Activated naive CD4-positive, alpha-beta T cell treated with anti-CD3 and anti-CD28 coated beads, Interleukin-2, amount 50 U/mL, for 72 hours (primary cell): ENCODE measurements around the gene TCP1. TPM values are rescaled to one million over a fixed set of nuclear protein-coding genes. Genes with fewer than 3 reads are reported as not detected.
A peak's percentile ranks its signal among the peaks of the same experiment; 100 is the strongest.
"Not testable (repeated sequence)": the region's sequence is repeated elsewhere in the genome, so short reads cannot be mapped to it uniquely, and the experiment has no call there.

ENCODE experiments used
- ATAC-seq, 2 donors: fragments of 150-1000 bp; cut with Tn5 transposase; 2 replicates each; pipeline ENCODE4 v1.10.0; 2021; ENCODE audit warnings: mild to moderate bottlenecking in 2 of 2, moderate library complexity in 2 of 2
- DNase-seq, 2 donors: peaks; one replicate each; pipeline ENCODE4 v3.0.0; 2021 to 2022; ENCODE audit warnings: low spot score in 2 of 2
- H3K27ac Mint-ChIP-seq, 2 donors: one replicate each; pipeline ENCODE4 v1.8.0; 2022; ENCODE audit warnings: mild to moderate bottlenecking in 2 of 2, mixed read lengths in 2 of 2
- H3K36me3 Mint-ChIP-seq, 2 donors: one replicate each; pipeline ENCODE4 v1.8.0; 2022; ENCODE audit warnings: mixed read lengths in 2 of 2
- H3K9me3 Mint-ChIP-seq, 2 donors: one replicate each; pipeline ENCODE4 v1.8.0; 2022; ENCODE audit warnings: mixed read lengths in 2 of 2
- total RNA-seq, 2 donors: library from RNA; stranded (reverse); gene quantifications; one replicate each; pipeline ENCODE4 v1.2.3, GENCODE V29; 2022

TCP1 gene
- total RNA-seq, 2 donors from 2014 or later: 378 to 626 TPM

DNA sequence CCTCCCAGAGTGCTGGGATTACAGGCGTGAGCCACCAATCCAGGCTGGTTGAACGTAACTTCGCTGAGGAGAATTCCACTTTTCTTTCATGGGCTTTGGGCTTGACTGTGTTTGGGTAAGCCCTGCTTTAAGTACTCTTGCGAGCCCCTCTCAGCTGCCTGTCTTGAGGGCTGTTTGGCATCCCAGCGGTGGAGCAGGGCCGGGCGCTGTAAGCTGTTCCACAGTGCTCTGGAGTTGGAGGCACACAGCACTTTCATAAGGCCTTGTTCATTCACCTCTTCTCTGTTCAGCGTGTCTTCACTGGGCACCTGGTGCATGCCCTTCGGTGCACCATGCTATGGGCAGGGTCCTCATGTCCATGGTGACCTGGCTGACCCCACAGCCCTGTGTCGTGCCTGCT, 32.3 kb upstream of the TCP1 start:
- Mint-ChIP-seq H3K9me3 (no peaks in the 10 kb centered on the region), H3K36me3 (no peaks in the 10 kb centered on the region), H3K27ac (no peak overlapping the region)
- no peak for DNase-seq
- no peak for ATAC-seq

DNA sequence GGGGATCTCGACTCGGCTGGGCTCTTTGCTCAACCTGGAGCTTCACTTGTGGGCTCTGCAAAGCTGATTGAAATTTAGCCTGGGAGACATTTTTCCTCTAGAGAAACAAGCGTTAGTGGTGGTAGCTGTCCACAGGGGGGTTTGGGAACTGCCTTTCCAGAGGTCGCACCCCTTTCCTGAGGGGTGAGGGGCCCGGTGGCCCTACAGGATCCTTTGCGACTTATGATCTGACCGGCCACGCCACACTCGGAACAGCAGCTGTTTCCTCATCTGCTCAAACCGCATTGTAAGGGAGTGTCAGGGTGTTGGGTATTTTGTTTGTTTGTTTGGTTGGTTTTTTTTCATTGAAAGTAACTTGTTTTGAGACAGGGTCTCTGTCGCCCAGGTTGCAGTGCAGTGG, 31.7 kb upstream of the TCP1 start:
- no peak for DNase-seq
- Mint-ChIP-seq H3K36me3 (no peaks in the 10 kb centered on the region), H3K27ac (no peak overlapping the region), H3K9me3 (no peaks in the 10 kb centered on the region)
- ATAC-seq: no peak

GRCh38 chr6:159819932-159820640, 30.7 kb upstream of the TCP1 start:
- Mint-ChIP-seq H3K27ac (peak overlapping the region; percentile 49 to 78), H3K36me3 (no peaks in the 10 kb centered on the region), H3K9me3 (no peaks in the 10 kb centered on the region)
- ATAC-seq (peak; percentile 76 to 90), DNase-seq (no peak)

DNA sequence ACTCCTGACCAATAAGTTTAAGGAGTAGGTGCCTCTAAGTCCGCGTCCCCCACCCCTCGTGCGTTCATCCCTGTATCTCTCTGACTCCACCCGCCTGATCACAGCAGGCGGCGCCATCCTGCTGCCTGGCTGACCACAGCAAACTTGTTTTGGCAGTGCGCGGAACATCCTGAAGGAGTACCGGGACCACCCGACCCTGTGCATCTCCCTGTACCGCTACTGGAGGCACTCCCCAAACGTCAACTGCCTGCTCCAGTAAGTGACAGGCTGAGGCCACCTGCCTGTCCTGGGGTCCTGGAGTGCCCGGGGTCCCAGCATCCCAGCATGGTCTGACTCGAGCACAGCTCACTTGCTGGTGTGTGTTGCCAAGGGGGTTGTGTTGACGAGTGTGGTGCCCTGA, 29.7 kb upstream of the TCP1 start:
- DNase-seq (no peak), ATAC-seq (no peak)
- H3K9me3 Mint-ChIP-seq: no peaks in the 10 kb centered on the region
- peak overlapping the region in 1 of 2 donors; percentile 49 for H3K27ac Mint-ChIP-seq
- no peaks in the 10 kb centered on the region for H3K36me3 Mint-ChIP-seq

DNA sequence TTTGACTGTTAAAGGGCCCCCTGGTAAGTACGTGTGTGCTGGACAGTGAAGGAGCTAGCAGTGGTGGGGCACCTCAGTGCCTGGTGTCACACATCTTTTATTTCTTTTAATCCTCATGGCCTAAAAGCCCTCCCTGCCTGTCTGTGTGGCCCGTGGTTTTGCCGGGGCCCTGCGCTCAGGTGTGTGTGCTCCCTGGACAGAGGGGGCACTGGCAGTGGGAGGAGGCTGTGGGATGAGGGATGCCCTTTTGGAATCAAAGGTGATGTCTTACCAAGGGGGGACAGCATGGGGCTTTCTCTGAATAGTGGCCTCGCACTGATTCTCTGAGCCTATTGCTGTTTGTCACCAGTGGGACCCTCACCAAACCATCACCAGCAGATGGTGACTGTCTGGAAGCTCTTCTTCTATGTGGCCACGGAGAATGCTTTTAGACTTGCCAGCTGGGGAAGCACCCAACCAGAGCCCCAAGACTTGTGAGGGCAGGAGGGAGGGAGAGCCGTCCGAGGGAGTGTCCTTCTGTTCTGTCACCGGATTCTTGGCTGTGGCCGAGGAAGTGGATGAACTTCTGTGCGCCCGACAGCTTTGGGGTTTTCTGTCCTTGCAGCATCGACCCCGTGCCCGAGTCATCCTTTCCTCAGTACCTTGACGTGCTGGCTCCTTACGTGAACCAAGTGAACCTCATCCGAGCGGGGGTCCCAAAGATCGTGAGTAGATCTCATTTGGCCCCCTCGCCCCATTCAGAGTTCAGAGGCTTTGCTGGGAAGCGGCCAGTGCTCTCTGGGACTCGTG, 28.7 kb upstream of the TCP1 start:
- Mint-ChIP-seq H3K36me3 (no peaks in the 10 kb centered on the region), H3K9me3 (no peaks in the 10 kb centered on the region), H3K27ac (no peak overlapping the region)
- no peak for DNase-seq
- no peak for ATAC-seq

DNA sequence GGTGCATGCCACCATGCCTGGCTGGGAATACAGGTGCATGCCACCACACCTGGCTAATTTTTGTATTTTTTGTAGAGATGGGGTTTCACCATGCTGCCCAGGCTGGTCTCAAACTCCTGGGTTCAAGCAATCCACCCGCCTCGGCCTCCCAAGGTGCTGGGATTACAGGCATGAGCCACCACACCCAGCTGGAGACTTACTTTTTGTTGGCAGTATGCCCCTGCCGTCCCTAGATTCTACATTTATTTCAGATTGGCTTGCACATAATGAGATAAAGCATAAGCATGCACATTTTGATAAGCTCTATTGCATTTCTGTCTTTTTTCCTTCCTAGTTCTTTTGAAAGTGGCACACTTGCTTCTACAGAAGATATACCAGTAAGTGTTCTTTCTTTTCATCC, 27.4 kb upstream of the TCP1 start:
- ATAC-seq, H3K9me3 Mint-ChIP-seq, H3K36me3 Mint-ChIP-seq, DNase-seq, H3K27ac Mint-ChIP-seq: not testable (repeated sequence)

- H3K27ac Mint-ChIP-seq: peak overlapping the region in 1 of 2 donors; percentile 61
- ATAC-seq (no peak), DNase-seq (no peak)
- no peaks in the 10 kb centered on the region for H3K9me3 Mint-ChIP-seq
- H3K36me3 Mint-ChIP-seq: no peaks in the 10 kb centered on the region
Measured at GRCh38 chr6:159815410-159815809, 26.0 kb upstream of the TCP1 start.

DNA sequence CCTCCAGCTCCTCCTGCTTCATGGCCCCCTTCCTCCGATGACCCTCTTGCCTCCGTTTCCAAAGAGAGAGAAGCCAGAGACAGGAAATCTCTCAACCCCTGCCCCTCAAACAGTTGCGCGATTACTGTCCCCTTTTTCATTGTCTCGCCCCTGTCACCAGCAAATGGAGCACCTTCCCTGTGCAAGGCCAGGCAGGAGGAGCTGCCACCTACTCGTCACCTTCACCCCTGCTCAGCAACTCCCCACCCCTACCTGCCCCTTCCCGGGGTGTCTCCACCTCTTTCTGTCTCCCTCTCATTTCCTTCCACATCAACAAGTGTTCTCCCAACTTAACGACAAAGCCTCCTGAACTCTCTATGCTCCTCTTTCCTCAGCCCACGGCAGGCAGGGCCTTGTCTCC, 24.4 kb upstream of the TCP1 start:
- DNase-seq (no peak), ATAC-seq (no peak)
- H3K9me3 Mint-ChIP-seq: no peaks in the 10 kb centered on the region
- H3K27ac Mint-ChIP-seq: no peak overlapping the region
- H3K36me3 Mint-ChIP-seq: no peaks in the 10 kb centered on the region

DNA sequence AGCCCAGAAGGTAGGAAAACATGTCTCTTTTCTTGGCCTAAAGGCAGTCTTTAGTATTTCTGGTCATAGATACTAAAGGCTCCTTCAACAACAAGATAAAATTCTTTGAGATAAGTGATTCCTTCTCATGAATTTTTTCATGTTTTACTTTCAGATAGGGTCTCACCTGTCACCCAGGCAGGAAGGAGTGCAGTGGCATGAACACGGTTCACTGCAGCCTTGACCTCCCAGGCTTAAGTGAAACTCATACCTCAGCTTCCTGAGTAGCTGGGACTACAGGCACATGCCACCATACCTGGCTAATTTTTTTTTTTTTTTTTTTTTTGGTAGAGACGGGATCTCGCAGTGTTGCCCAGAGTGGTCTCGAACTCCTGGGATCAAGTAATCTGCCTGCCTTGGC, 19.7 kb upstream of the TCP1 start:
- DNase-seq (no peak), ATAC-seq (no peak)
- no peak overlapping the region for H3K27ac Mint-ChIP-seq
- no peaks in the 10 kb centered on the region for H3K9me3 Mint-ChIP-seq
- no peaks in the 10 kb centered on the region for H3K36me3 Mint-ChIP-seq

DNA sequence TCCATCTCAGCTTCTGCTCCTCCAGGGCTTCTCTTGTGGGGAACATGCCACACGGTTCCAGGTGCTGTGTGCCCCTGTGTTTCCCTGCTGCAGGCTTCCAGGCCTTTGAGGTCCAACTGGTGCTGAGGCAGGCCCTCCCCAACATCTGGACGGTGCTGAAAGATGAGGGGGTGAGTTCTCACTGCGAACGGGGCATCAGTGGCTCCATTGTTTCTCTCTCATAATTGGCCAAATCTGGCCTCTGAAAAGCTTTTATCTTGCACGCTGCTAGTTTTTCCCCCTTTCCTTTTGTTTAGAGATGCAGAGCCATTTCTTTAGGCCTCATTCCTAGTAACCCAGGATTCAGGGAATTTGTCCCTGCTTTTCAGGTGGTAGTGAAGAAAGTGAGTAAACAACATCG, 19.2 kb upstream of the TCP1 start:
- H3K9me3 Mint-ChIP-seq: no peaks in the 10 kb centered on the region
- peak overlapping the region in 1 of 2 donors; percentile 16 for H3K27ac Mint-ChIP-seq
- DNase-seq (no peak), ATAC-seq (no peak)
- H3K36me3 Mint-ChIP-seq: no peaks in the 10 kb centered on the region

DNA sequence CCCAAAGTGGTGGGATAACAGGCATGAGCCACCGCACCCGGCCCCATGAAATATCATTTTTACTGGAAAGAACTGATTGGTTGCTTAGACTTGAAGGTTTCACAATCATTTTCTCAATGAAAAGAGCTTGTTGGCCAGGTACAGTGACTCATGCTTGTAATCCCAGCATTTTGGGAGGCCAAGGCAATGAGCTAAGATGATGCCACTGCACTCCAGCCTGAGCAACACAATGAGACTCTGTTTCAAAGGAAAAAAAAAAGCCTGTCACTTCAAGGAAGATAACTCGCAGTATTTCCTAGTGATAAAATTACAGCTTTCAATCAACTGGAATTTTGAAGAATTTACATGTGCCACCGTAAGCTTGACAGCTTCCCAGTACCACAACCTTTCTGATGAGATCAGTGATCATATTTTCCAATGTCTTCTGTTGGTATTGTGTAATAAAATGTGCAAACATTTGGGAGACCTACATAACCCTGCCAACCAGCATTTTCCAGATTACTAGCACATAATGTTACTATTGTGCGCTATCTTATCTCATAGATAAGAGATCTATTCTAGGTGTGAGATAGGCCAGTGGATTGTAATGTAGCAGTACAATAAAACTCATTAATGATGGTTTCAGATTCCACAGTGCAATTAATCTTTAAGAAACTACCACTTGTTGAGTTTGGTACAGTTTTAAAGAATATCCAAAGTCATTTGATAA, 17.9 kb upstream of the TCP1 start:
- no peak for DNase-seq
- H3K27ac Mint-ChIP-seq: no peak overlapping the region
- H3K9me3 Mint-ChIP-seq: no peaks in the 10 kb centered on the region
- no peaks in the 10 kb centered on the region for H3K36me3 Mint-ChIP-seq
- ATAC-seq: no peak

DNA sequence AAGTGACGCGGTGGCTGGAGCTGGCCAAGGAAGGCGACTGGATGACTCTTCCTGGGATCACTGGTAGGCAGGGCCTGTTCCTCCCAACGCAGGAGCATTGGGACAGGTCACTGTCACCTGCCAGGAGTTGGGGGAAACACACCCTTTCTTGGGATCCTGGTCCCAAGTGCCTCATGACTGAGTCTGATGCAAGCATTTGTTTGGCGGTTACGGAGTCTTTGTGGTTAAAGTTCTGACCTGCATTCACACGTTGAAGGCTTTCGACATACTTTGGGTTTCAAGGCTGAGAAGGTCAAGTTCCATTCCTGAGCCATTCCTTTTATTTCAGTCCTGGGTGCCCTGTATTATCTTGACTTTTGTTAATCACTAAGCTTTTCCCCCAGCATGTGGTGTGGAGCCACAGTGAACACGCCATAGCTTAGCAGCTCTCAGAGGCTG, 16.6 kb upstream of the TCP1 start:
- Mint-ChIP-seq H3K36me3 (no peaks in the 10 kb centered on the region), H3K27ac (no peak overlapping the region), H3K9me3 (no peaks in the 10 kb centered on the region)
- DNase-seq: no peak
- ATAC-seq: no peak

- no peaks in the 10 kb centered on the region for H3K9me3 Mint-ChIP-seq
Measured at GRCh38 chr6:159805440-159806020, 16.1 kb upstream of the TCP1 start.

GRCh38 chr6:159804504-159804903, 15.1 kb upstream of the TCP1 start:
- no peak for DNase-seq
- Mint-ChIP-seq H3K27ac (peak overlapping the region in 1 of 2 donors; percentile 55), H3K9me3 (no peaks in the 10 kb centered on the region), H3K36me3 (no peaks in the 10 kb centered on the region)
- ATAC-seq: no peak

More at GRCh38 chr6:159805440-159806020, 16.1 kb upstream of the TCP1 start:
- ATAC-seq: no peak
- no peaks in the 10 kb centered on the region for H3K36me3 Mint-ChIP-seq
- DNase-seq: no peak
- no peak overlapping the region for H3K27ac Mint-ChIP-seq

GRCh38 chr6:159801935-159802334, 12.5 kb upstream of the TCP1 start:
- ATAC-seq: no peak
- H3K9me3 Mint-ChIP-seq: no peaks in the 10 kb centered on the region

DNA sequence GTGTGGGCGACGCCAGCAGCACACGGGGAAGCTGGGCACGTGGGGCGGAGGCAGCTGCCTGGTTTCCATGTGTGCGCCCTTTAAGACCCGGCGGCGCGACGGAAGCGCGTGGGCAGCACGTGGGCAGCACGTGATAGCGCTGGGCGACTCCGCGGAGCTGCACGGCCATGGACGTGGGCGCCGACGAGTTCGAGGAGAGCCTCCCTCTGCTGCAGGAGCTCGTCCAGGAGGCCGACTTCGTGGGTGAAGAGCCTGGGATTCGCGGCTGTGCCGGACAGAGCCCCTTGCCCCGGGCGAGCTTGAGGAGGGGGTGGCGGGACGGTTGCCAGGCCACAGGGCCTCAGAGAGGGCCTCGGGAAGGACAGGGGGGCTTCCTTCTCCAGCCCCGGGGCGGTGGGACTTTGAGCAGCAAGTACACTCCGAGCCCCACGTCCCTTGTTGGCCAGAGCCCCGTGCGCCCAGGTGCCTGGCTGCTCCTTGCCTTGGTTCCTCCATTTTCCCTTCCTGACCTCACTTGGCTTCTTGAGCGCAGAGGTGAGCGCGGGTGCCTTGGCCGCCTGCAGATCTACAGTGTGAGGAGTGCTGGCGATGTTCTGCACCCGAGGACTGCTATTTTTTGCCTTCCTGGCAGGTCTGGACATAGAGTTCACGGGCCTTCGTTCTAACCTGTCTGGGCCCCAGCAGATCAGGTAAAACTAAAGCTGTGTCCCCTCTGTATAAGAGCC, 10.9 kb upstream of the TCP1 start, which contains the start of gene PNLDC1:
TSS of gene PNLDC1 (plus strand) at position 136 of the 725 bp plus-strand sequence. CDS start at position 168, 32 bp downstream.
- Mint-ChIP-seq H3K27ac (peak within 1 kb of the TSS in 1 of 2 donors; percentile 25), H3K9me3 (no peaks in the 10 kb centered on the region), H3K36me3 (peaks cover 0 to 12% of the 10 kb centered on the region in 2 donors)
- DNase-seq (no peak), ATAC-seq (no peak)

More at GRCh38 chr6:159801935-159802334, 12.5 kb upstream of the TCP1 start:
- Mint-ChIP-seq H3K27ac (no peak overlapping the region), H3K36me3 (peaks cover 0 to 12% of the 10 kb centered on the region in 2 donors)
- DNase-seq: no peak
